Muscle of leg (tissue), 11 donors: ENCODE measurements around the gene PPIB. TPM values are rescaled to one million over a fixed set of nuclear protein-coding genes. Genes with fewer than 3 reads are reported as not detected.

Source experiments
- DNase-seq: peaks from one replicate; pipeline ENCODE4 v3.0.0; 2013
- H3K27ac ChIP-seq: one replicate; pipeline ENCODE4 v1.5.1; 2013; ENCODE audit warnings: mild to moderate bottlenecking, low read length, control low read depth
- H3K27me3 ChIP-seq: one replicate; pipeline ENCODE4 v1.6.1; 2013; ENCODE audit warnings: low read length; ENCODE audit not compliant: control insufficient read depth, insufficient read depth
- H3K36me3 ChIP-seq: one replicate; pipeline ENCODE4 v1.6.1; 2013; ENCODE audit warnings: low read length; ENCODE audit not compliant: control insufficient read depth, insufficient read depth
- H3K4me1 ChIP-seq: one replicate; pipeline ENCODE4 v1.6.1; 2013; ENCODE audit warnings: low read length; ENCODE audit not compliant: control insufficient read depth, insufficient read depth
- H3K4me3 ChIP-seq: one replicate; pipeline ENCODE4 v1.5.1; 2013; ENCODE audit warnings: low read length, control low read depth
- H3K9me3 ChIP-seq: replicated peaks from 2 replicates; pipeline ENCODE4 v1.6.1; 2013; ENCODE audit warnings: low read depth, low read length; ENCODE audit not compliant: control insufficient read depth
- WGBS: methylation state at CpG from one replicate; pipeline ENCODE4 v1.1.5; 2013; ENCODE audit warnings: missing lambda C conversion rate; ENCODE audit not compliant: insufficient coverage; 5-methylcytosine and 5-hydroxymethylcytosine counted together
- polyA plus RNA-seq, 8 donors: library from polyadenylated mRNA; unstranded; fragments of 120-200 nt; gene quantifications; one replicate each; pipeline versions ENCODE4 v1.2.1 to v1.2.3, GENCODE V29; 2013; ENCODE audit warnings: inconsistent platforms in 1 of 8, low replicate concordance in 1 of 8; ENCODE audit not compliant: insufficient read length in 8 of 8, insufficient read depth in 1 of 8
- total RNA-seq: library from RNA; stranded (reverse); fragments of 120-200 nt; gene quantifications from one replicate; pipeline ENCODE4 v1.2.4, GENCODE V29; 2013

Gene PPIB
- total and polyA plus RNA-seq, 9 donors: 265 to 490 (median 338) TPM

- Histone ChIP-seq H3K27me3 (no peaks in the 10 kb centered on the region), H3K36me3 (peaks cover 67% of the 10 kb centered on the region), H3K27ac (no peak overlapping the region), H3K4me3 (no peak overlapping the region), H3K4me1 (peaks cover 21% of the 10 kb centered on the region), H3K9me3 (no peaks in the 10 kb centered on the region)
- WGBS: 81% methylated on average over 10 of the region's 11 CpGs
- no peak for DNase-seq
Measured at GRCh38 chr15:64158363-64159134, 4.3 kb downstream of the PPIB start.

- Histone ChIP-seq H3K27me3 (peaks cover 8% of the 10 kb centered on the region), H3K27ac (no peak overlapping the region), H3K9me3 (no peaks in the 10 kb centered on the region), H3K4me3 (no peak overlapping the region), H3K36me3 (peaks cover 67% of the 10 kb centered on the region), H3K4me1 (peaks cover 30% of the 10 kb centered on the region)
- DNase-seq: no peak
- no CpG with 5 or more reads among the region's 1 CpG for WGBS
Measured at GRCh38 chr15:64157599-64158125, 5.2 kb downstream of the PPIB start.

DNA sequence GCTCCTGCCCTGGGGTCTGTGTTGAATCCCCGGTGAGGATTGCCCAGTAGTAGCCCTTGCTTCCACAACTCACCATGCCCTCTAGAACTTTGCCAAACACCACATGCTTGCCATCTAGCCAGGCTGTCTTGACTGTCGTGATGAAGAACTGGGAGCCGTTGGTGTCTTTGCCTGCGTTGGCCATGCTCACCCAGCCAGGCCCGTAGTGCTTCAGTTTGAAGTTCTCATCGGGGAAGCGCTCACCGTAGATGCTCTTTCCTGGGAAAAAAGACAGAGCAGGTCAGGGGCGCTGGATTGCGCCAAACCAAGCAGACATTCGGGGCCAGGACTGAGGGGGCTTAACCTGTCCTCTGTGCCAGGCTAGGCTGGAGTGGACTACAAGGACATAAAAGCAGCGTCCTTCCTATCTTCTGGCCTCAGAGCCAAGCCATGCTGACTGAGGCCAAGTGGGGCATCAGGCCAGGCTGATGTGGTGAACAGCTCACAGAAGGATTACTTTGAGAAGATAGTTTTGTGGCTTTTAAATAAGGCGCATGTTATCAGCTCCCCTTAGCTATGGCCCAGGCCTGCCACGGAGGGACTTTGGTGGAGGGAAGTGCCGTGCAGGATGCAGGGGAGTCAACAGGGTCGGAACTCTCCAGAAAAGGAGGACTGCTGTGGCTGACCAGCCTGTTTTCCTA, 6.0 kb downstream of the PPIB start:
- Histone ChIP-seq H3K4me1 (peaks cover 35% of the 10 kb centered on the region), H3K27me3 (peaks cover 16% of the 10 kb centered on the region), H3K36me3 (peaks cover 67% of the 10 kb centered on the region), H3K27ac (no peak overlapping the region), H3K4me3 (no peak overlapping the region), H3K9me3 (no peaks in the 10 kb centered on the region)
- WGBS: 86% methylated on average over 14 of the region's 16 CpGs
- no peak for DNase-seq

DNA sequence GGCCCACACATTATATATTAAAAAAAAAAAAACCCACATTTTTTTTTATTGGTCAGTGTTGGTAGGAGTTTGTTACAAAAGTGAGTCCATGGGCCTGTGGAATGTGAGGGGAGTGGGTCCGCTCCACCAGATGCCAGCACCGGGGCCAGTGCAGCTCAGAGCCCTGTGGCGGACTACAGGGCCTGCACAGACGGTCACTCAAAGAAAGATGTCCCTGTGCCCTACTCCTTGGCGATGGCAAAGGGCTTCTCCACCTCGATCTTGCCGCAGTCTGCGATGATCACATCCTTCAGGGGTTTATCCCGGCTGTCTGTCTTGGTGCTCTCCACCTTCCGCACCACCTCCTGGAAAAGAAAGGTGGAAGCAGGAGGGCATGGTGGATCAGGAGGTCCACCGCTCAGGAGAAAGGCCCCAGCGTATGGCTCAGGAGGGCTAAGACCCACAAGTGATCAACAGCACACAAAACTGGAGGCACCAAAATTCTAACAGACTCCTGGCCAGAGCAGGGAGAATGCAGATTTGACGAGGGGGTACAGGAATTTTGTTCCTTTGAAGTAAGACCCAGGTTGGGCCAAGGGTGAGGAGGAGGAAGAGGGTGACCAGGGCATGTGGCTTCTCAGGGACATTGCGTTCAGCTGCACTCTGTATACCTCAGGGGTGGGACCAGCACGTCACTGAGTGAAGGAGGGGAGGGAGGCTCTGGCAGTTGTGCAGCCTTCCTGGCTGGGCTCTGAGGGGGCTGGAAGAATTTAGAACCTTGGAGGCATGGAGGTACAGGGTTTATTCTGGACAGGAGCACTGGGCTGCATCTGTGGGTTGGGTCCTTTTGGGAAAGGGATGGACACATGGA, 6.8 kb downstream of the PPIB start:
- Histone ChIP-seq H3K36me3 (peaks cover 64% of the 10 kb centered on the region), H3K4me1 (peaks cover 34% of the 10 kb centered on the region), H3K27ac (no peak overlapping the region), H3K9me3 (no peaks in the 10 kb centered on the region), H3K4me3 (no peak overlapping the region), H3K27me3 (peaks cover 22% of the 10 kb centered on the region)
- no peak for DNase-seq
- 78% methylated on average over 9 of the region's 15 CpGs for WGBS

GRCh38 chr15:64153480-64154367, 9.1 kb downstream of the PPIB start:
- H3K27me3 ChIP-seq: peaks cover 25% of the 10 kb centered on the region
- H3K4me1 ChIP-seq: peaks cover 35% of the 10 kb centered on the region
- H3K36me3 ChIP-seq: peaks cover 44% of the 10 kb centered on the region
- H3K4me3 ChIP-seq: no peak overlapping the region
- peak; percentile 89 for DNase-seq
- H3K27ac ChIP-seq: peak overlapping the region; percentile 31
- WGBS: 13% methylated on average over 8 of the region's 12 CpGs
- no peaks in the 10 kb centered on the region for H3K9me3 ChIP-seq

GRCh38 chr15:64152507-64153387, 10.1 kb downstream of the PPIB start:
- H3K9me3 ChIP-seq: no peaks in the 10 kb centered on the region
- peaks cover 35% of the 10 kb centered on the region for H3K4me1 ChIP-seq
- DNase-seq: peak; percentile 33
- H3K4me3 ChIP-seq: peak overlapping the region; percentile 19
- H3K27me3 ChIP-seq: peaks cover 25% of the 10 kb centered on the region
- 14% methylated on average over 19 of the region's 27 CpGs for WGBS
- peaks cover 34% of the 10 kb centered on the region for H3K36me3 ChIP-seq
- no peak overlapping the region for H3K27ac ChIP-seq

DNA sequence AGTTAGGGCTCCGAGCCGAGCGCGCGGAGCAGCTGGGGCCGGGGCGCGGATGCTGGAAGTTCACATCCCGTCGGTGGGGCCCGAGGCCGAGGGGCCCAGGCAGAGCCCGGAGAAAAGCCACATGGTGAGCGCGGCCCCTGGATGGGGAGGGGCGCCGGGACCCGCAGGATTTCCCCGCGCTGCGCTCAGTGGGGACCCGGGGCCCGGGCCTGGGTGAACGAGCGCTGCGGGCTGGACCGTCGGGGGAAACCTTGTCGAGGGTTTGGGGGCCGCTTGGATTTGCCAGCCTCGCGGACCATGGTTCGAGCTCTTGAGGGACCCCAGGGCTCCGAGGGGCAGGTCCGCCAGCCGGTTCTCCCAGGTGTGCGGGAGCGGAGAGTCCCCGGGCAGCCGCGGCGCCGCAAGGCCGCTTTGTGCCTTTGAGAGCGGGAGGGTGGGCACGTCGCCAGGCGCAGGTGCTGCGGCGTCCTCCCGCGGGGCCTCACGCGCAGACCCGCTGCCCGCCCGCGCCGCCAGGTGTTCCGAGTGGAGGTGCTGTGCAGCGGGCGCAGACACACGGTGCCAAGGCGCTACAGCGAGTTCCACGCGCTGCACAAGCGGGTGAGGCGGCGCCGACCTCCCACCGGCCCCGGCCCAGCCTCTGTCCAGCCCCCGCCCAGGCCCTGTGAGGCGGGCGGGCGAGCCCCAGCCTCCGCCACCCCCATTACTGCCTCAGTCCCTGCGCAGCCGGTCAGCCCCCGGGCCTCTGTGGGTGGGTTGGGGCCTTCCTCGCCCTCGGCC, 10.9 kb downstream of the PPIB start, which contains the start of gene SNX22:
SNX22 (plus strand) TSS at position 5 of the 780 bp plus-strand sequence; CDS start at position 50, 45 bp downstream.
- no peak for DNase-seq
- H3K27me3 ChIP-seq: peaks cover 25% of the 10 kb centered on the region
- peak within 1 kb of the TSS; percentile 47 for H3K4me3 ChIP-seq
- WGBS: under 1% methylated on average over 81 of the region's 83 CpGs
- peaks cover 35% of the 10 kb centered on the region for H3K4me1 ChIP-seq
- peaks cover 26% of the 10 kb centered on the region for H3K36me3 ChIP-seq
- no peaks in the 10 kb centered on the region for H3K9me3 ChIP-seq
- no peak within 1 kb of the TSS for H3K27ac ChIP-seq

DNA sequence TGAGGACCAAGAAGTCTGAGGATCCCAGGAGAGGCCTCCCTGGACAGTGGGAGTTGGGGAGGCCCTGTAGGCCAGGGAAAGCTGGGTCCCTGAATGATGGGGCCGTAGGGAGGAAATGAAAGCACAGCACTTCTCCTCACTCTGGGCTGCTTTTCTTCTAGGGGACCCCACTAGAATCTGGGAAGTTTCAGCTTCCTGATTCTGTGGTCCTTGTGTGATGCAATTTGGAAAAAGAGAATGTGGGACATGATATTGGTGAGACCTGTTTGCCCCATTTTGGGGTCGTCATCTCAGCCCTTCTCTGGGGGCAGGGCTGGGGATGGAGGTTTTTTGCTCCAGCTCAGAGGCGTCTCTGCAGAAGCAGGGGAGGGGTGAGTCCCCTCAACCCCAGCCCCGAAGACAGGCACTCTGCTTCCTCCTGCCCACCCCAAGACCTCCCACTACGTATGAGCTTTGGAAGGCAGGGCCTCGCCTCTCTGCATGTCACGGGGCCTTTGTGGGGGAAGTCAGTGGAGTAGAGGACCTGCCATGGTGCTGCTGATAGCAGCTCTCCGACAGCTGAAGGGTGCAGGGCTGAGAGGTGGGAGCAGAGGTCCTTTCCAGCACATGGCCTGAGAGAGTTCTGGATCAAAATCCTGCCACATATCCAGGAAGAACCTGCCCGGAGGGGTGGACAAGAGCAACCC, 12.8 kb downstream of the PPIB start:
- H3K36me3 ChIP-seq: peaks cover 18% of the 10 kb centered on the region
- H3K4me3 ChIP-seq: no peak overlapping the region
- H3K27me3 ChIP-seq: peaks cover 25% of the 10 kb centered on the region
- H3K9me3 ChIP-seq: no peaks in the 10 kb centered on the region
- DNase-seq: no peak
- H3K27ac ChIP-seq: no peak overlapping the region
- H3K4me1 ChIP-seq: peaks cover 35% of the 10 kb centered on the region
- 54% methylated on average over 4 of the region's 9 CpGs for WGBS
